ENCODE measurements around the gene SIX5. TPM values are rescaled to one million over a fixed set of nuclear protein-coding genes. Genes with fewer than 3 reads are reported as not detected.

The SIX5 gene
- total RNA-seq, 1 donor from 2014 or later = 4.0 TPM

GRCh38 chr19:45716359-45717130 lies 52.5 kb downstream of the SIX5 start:
- DNase-seq (ENCODE audit: low read depth in 2 of 2) = peak; percentile 22 to 32

GRCh38 chr19:45715139-45715538 lies 53.9 kb downstream of the SIX5 start:
- DNase-seq (ENCODE audit: low read depth in 2 of 2) = no peak

Other genes with a start within 250 kb of the SIX5 start
- 4.1 and 5.6 TPM in 2 replicates for gene OPA3, start 184.4 kb downstream of the SIX5 start, total RNA-seq
- gene GPR4, start 167.0 kb downstream of the SIX5 start, total RNA-seq = 1.0 and 1.5 TPM in 2 replicates
- gene EML2, start 129.9 kb downstream of the SIX5 start, total RNA-seq = 11.1 and 15.7 TPM in 2 replicates
- gene GIPR, start 101.0 kb downstream of the SIX5 start, total RNA-seq = 0.13 TPM in 1 of 2 replicates, not detected in the other
- gene SNRPD2, start 77.3 kb downstream of the SIX5 start, total RNA-seq = 222 and 396 TPM in 2 replicates
- gene QPCTL, start 76.6 kb downstream of the SIX5 start, total RNA-seq = 8.3 and 11.7 TPM in 2 replicates
- 3.2 and 5.4 TPM in 2 replicates for gene FBXO46, start 38.4 kb downstream of the SIX5 start, total RNA-seq
- gene MEIOSIN, start 35.8 kb downstream of the SIX5 start, total RNA-seq = not detected in 2 replicates
- 5.0 and 8.0 TPM in 2 replicates for gene DMPK, start 13.2 kb upstream of the SIX5 start, total RNA-seq
- gene DMWD, start 23.6 kb upstream of the SIX5 start, total RNA-seq = 15.8 and 22.3 TPM in 2 replicates
- gene RSPH6A, start 46.1 kb upstream of the SIX5 start, total RNA-seq = under 0.01 TPM in 2 replicates
- gene SYMPK, start 93.9 kb upstream of the SIX5 start, total RNA-seq = 22.1 and 35.3 TPM in 2 replicates
- 0.13 TPM in 1 of 2 replicates, not detected in the other for gene FOXA3, start 95.1 kb upstream of the SIX5 start, total RNA-seq
- gene IRF2BP1, start 116.9 kb upstream of the SIX5 start, total RNA-seq = 14.9 and 24.5 TPM in 2 replicates
- 0.64 and 1.8 TPM in 2 replicates for gene MYPOP, start 133.4 kb upstream of the SIX5 start, total RNA-seq
- gene NANOS2, start 145.5 kb upstream of the SIX5 start, total RNA-seq = not detected in 2 replicates
- gene NOVA2, start 204.6 kb upstream of the SIX5 start, total RNA-seq = 5.1 and 7.8 TPM in 2 replicates
- 4.6 and 5.2 TPM in 2 replicates for gene CCDC61, start 226.2 kb upstream of the SIX5 start, total RNA-seq

Data from dermis microvascular lymphatic vessel endothelial cell (primary cell).